ENCODE measurements around the gene PARD3B.

PARD3B gene

DNA sequence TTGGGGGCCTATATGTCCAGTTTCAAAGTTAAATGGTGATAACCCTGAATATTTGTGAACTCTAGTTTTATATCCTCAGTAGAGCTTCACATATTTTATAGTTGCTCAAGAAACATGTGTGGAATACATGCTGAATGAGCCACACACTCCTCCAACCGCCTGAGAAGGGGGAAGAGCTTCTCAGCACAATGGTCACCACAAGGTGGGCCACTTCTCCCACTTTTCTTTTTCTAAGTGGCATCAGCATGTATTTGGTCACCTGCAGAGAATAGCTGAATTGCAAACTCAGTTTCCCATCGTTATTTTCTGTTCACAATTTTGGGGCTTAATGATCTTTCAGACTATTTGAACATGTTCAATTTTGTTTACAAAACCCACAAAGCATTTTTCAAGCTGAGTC is 340.5 kb downstream of the PARD3B start:
- TF ChIP-seq, protein P1, sequence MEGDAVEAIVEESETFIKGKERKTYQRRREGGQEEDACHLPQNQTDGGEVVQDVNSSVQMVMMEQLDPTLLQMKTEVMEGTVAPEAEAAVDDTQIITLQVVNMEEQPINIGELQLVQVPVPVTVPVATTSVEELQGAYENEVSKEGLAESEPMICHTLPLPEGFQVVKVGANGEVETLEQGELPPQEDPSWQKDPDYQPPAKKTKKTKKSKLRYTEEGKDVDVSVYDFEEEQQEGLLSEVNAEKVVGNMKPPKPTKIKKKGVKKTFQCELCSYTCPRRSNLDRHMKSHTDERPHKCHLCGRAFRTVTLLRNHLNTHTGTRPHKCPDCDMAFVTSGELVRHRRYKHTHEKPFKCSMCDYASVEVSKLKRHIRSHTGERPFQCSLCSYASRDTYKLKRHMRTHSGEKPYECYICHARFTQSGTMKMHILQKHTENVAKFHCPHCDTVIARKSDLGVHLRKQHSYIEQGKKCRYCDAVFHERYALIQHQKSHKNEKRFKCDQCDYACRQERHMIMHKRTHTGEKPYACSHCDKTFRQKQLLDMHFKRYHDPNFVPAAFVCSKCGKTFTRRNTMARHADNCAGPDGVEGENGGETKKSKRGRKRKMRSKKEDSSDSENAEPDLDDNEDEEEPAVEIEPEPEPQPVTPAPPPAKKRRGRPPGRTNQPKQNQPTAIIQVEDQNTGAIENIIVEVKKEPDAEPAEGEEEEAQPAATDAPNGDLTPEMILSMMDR (IDR thresholded peaks at IDR 0.05; ENCODE audit: borderline replicate concordance, control extremely low read depth, extremely low read depth, insufficient read depth, missing control alignments), result no peak
- DNase-seq (ENCODE audit: low spot score), result no peak
- in situ Hi-C loops (cut with MboI; ENCODE audit: low sequenced_read_pairs, unreplicated experiment), result no loop called here

DNA sequence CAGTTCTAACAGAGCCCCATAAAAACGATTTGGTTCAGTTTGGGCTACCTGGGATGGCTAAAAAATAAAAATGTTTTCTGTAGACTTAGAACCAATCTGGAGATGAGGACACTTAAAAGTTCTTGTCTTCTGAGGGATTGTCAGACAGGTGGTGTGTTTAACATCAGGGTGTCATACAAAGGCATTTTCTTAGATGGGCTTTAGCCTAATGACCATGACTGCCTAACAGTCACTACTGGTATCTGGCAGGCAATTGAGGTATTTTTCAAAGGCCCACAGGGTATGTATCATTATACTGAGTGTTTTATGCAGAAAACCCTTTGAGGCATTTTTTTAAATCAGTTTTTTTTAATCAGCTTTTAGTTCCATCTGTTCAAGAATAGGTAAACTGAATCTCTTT is 341.4 kb downstream of the PARD3B start:
- in situ Hi-C loops (cut with MboI; ENCODE audit: low sequenced_read_pairs, unreplicated experiment), result no loop called here
- DNase-seq (ENCODE audit: low spot score), result no peak
- TF ChIP-seq, protein P1 (IDR thresholded peaks at IDR 0.05; ENCODE audit: borderline replicate concordance, control extremely low read depth, extremely low read depth, insufficient read depth, missing control alignments), result no peak

DNA sequence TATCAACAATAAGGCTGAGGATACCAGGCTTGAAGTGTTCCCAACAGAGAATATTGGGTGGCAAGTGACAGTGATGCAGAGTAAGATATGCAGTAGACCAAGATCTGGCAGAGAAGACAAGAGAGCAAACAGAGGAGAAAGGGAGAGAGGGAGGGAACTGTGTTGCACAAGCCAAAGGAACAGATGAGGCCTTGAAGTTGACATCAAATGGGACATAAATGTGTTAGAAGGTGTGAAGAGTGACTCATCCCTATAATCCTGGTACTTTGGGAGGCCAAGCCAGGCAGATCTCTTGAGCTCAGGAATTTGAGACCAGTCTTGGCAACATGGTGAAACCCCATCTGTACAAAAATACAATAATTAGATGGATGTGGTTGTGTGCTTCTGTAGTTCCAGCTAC is 342.9 kb downstream of the PARD3B start:
- DNase-seq (ENCODE audit: low spot score), result no peak
- in situ Hi-C loops (cut with MboI; ENCODE audit: low sequenced_read_pairs, unreplicated experiment), result no loop called here
- TF ChIP-seq, protein P1 (IDR thresholded peaks at IDR 0.05; ENCODE audit: borderline replicate concordance, control extremely low read depth, extremely low read depth, insufficient read depth, missing control alignments), result no peak

DNA sequence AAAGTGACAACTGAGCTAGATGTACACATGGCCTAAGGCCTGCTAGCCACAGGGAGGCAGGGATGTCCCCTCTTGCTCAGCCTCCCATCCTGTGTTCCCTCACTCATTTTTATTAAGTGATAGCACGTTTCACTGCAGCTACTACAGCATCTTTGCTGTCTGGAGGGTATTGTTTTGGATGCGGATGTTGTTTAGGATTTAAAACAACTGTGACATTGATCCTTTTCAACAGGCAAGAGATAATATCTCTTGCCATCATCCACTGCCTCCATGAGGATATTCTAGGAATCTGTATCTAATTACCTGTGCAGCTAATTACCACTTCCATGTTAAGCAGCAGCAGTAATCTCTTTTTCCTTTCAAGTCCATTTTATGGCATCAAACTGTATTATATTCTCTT is 345.4 kb downstream of the PARD3B start:
- TF ChIP-seq, protein P1 (IDR thresholded peaks at IDR 0.05; ENCODE audit: borderline replicate concordance, control extremely low read depth, extremely low read depth, insufficient read depth, missing control alignments), result no peak
- no peak for DNase-seq (ENCODE audit: low spot score)
- in situ Hi-C loops (cut with MboI; ENCODE audit: low sequenced_read_pairs, unreplicated experiment), result no loop called here

DNA sequence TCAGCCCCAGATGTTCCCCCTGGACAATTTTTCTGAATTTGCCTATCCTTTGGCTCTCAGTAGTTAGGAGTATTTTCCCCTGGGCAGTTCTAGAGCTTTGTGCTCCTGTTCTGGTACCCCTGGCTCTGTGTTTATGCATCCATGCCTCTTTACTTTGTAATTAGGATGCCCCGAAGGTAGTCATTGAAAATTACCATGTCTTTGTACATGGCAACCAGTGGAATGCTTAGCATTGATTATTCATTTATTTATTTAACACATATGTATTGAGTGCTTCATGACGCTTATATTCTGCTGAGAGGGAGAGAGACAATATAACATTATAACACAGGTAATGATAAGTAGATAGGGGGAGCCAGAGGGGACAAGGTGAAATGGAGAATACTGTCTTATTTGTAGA is 346.5 kb downstream of the PARD3B start:
- no peak for DNase-seq (ENCODE audit: low spot score)
- in situ Hi-C loops (cut with MboI; ENCODE audit: low sequenced_read_pairs, unreplicated experiment), result no loop called here
- TF ChIP-seq, protein P1 (IDR thresholded peaks at IDR 0.05; ENCODE audit: borderline replicate concordance, control extremely low read depth, extremely low read depth, insufficient read depth, missing control alignments), result no peak

DNA sequence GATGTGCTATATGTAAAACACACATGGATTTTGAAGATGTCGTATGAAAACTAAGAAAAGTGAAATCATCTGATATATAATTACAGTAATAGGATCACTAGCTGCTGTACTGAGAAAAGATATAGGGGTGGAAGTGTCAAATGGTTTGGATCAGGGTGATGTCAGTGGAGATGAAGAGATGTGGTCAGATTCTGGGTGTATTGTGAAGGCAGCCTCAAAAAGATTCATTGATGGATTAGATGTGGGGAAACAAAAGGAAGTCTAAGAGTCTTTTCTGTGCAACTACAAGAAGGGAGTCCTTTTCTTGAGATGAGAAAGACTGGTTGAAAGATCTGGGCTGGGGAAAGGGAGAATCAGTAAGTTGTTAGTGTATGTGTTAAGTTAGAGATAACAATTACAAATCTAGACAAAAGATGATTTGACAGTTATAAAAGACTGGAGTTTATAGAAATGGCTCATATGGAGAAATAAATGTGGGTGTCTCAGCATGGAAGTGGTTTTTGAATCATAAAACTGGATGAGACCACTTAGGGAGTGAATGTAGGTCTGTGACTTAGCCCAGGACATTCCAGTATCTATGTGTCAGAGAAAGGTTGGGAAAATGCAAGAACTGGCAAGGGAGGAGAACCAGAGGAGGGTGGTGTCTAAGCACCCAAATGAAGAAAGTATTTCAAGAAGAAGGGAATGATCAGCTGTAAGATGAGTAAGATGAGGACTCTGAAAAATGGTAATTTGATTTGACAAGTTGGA is 347.4 kb downstream of the PARD3B start:
- in situ Hi-C loops (cut with MboI; ENCODE audit: low sequenced_read_pairs, unreplicated experiment), result no loop called here
- DNase-seq (ENCODE audit: low spot score), result no peak
- TF ChIP-seq, protein P1 (IDR thresholded peaks at IDR 0.05; ENCODE audit: borderline replicate concordance, control extremely low read depth, extremely low read depth, insufficient read depth, missing control alignments), result no peak

Measured in GM13976 (cell line).